B cell (primary cell): ENCODE measurements around the gene SOX6. TPM values are rescaled to one million over a fixed set of nuclear protein-coding genes. Genes with fewer than 3 reads are reported as not detected.

Source experiments
- ATAC-seq: fragments of 200-7000 bp; cut with Tn5 transposase; one replicate; pipeline ENCODE4 v1.10.0; 2021; ENCODE audit warnings: low read depth, mild to moderate bottlenecking, moderate number of reproducible peaks, moderate library complexity
- CTCF ChIA-PET: fragments of 350-600 bp; sonication (Branson Sonifier 250); formaldehyde crosslinking; loops from one replicate; lab custom pipeline; 2021; ENCODE audit warnings: antibody characterized with exemption, inconsistent platforms; lab: Charles Lee
- POLR2A ChIA-PET: fragments of 350-600 bp; sonication (Branson Sonifier 250); formaldehyde crosslinking; loops from one replicate; lab custom pipeline; 2021; ENCODE audit warnings: antibody characterized with exemption; lab: Charles Lee
- DNase-seq: peaks from one replicate; pipeline ENCODE4 v3.0.0; 2013
- H2AFZ ChIP-seq: 2 replicates; pipeline ENCODE4 v1.6.1; 2012; ENCODE audit warnings: mild to moderate bottlenecking, low read depth, low read length; ENCODE audit not compliant: insufficient read depth, poor library complexity, severe bottlenecking
- H3K27ac ChIP-seq, 2 donors: 1 replicate in 1 of 2; 2 replicates in 1 of 2; pipeline ENCODE4 v1.5.1; 2012 to 2013; ENCODE audit warnings: low read length in 2 of 2, mild to moderate bottlenecking in 2 of 2, moderate library complexity in 1 of 2
- H3K27me3 ChIP-seq, 4 experiments: fragments of 200-600 bp in 1 of 4; sonication (generic) in 1 of 4; replicated peaks in 1 of 4; 1 replicate in 2 of 4; 2 replicates in 2 of 4; pipeline versions ENCODE4 v1.6.1 to v1.7.0; 2013 to 2016; ENCODE audit warnings: low read length in 3 of 4, mild to moderate bottlenecking in 2 of 4, mixed read lengths in 1 of 4, moderate library complexity in 1 of 4; ENCODE audit not compliant: insufficient read depth in 4 of 4, control insufficient read depth in 3 of 4; ENCODE audit errors: control extremely low read depth in 1 of 4
- H3K36me3 ChIP-seq, 2 experiments: replicated peaks in 1 of 2; 1 replicate in 1 of 2; 2 replicates in 1 of 2; pipeline versions ENCODE4 v1.6.1 to v1.7.1; 2013; ENCODE audit warnings: low read length in 1 of 2; ENCODE audit not compliant: insufficient read depth in 2 of 2, control insufficient read depth in 1 of 2; ENCODE audit errors: control extremely low read depth in 1 of 2, extremely low read depth in 1 of 2
- H3K4me1 ChIP-seq, 2 donors: fragments of 200-600 bp in 1 of 2; sonication (generic) in 1 of 2; 1 replicate in 1 of 2; 2 replicates in 1 of 2; pipeline versions ENCODE4 v1.5.1 to v1.6.1; 2013 to 2017; ENCODE audit warnings: low read length in 2 of 2; ENCODE audit not compliant: control insufficient read depth in 2 of 2, insufficient read depth in 2 of 2
- H3K4me2 ChIP-seq: replicated peaks from 2 replicates; pipeline ENCODE3; 2012; ENCODE audit warnings: mild to moderate bottlenecking, low read depth, low read length; ENCODE audit not compliant: poor library complexity, severe bottlenecking
- H3K4me3 ChIP-seq, 5 experiments: fragments of 200-600 bp in 1 of 5; sonication (generic) in 1 of 5; 1 replicate in 3 of 5; 2 replicates in 2 of 5; pipeline versions ENCODE4 v1.5.1 to v1.7.0; 2011 to 2016; ENCODE audit warnings: low read length in 4 of 5, mild to moderate bottlenecking in 4 of 5, low read depth in 2 of 5, control low read depth in 1 of 5, moderate library complexity in 1 of 5; ENCODE audit not compliant: insufficient read depth in 1 of 5; ENCODE audit errors: control extremely low read depth in 1 of 5, extremely low read depth in 1 of 5
- H3K79me2 ChIP-seq: fragments of 200-600 bp; sonication (generic); one replicate; pipeline ENCODE4 v1.6.0; 2016; ENCODE audit warnings: low read length; ENCODE audit not compliant: control insufficient read depth, insufficient read depth
- H3K9ac ChIP-seq: fragments of 200-600 bp; sonication (generic); 2 replicates; pipeline ENCODE4 v1.6.1; 2017; ENCODE audit warnings: mild to moderate bottlenecking, low read length, moderate library complexity
- H3K9me3 ChIP-seq, 3 donors: one replicate each; pipeline versions ENCODE4 v1.6.1 to v1.7.1; 2013; ENCODE audit warnings: low read length in 2 of 3; ENCODE audit not compliant: control insufficient read depth in 2 of 3, insufficient read depth in 1 of 3; ENCODE audit errors: control extremely low read depth in 1 of 3
- H4K20me1 ChIP-seq: 2 replicates; pipeline ENCODE4 v1.6.0; 2012; ENCODE audit warnings: mild to moderate bottlenecking, low read length; ENCODE audit not compliant: insufficient read depth, control insufficient read depth, poor library complexity, severe bottlenecking
- H3K27ac Mint-ChIP-seq: one replicate; pipeline ENCODE4 v1.8.0; 2021; ENCODE audit warnings: mixed read lengths
- H3K27me3 Mint-ChIP-seq: one replicate; pipeline ENCODE4 v1.8.0; 2021; ENCODE audit warnings: mixed read lengths
- H3K4me1 Mint-ChIP-seq: one replicate; pipeline ENCODE4 v1.8.0; 2021; ENCODE audit warnings: mixed read lengths
- H3K4me3 Mint-ChIP-seq: one replicate; pipeline ENCODE4 v1.8.0; 2021; ENCODE audit warnings: mixed read lengths
- H3K9me3 Mint-ChIP-seq: one replicate; pipeline ENCODE4 v1.8.0; 2022; ENCODE audit warnings: mixed read lengths; ENCODE audit not compliant: insufficient read depth
- EZH2 ChIP-seq: IDR thresholded peaks from 2 replicates; pipeline ENCODE4 v1.6.1; 2012; ENCODE audit warnings: borderline replicate concordance, low read depth, mild to moderate bottlenecking, moderate library complexity, low read length; ENCODE audit not compliant: insufficient read depth, poor library complexity, severe bottlenecking
- WGBS: methylation state at CpG from one replicate; pipeline ENCODE4 v1.1.5; 2013; ENCODE audit warnings: missing lambda C conversion rate; ENCODE audit not compliant: insufficient coverage; 5-methylcytosine and 5-hydroxymethylcytosine counted together
- intact Hi-C: fragments of 100-400 bp; cut with micrococcal nuclease; formaldehyde crosslinking; loops from one replicate; pipeline ENCODE4 v1.10.0; 2022
- polyA plus RNA-seq: library from polyadenylated mRNA; depleted of rRNA; stranded (reverse); fragments of >200 nt; gene quantifications from 2 replicates; pipeline ENCODE4 v1.2.3, GENCODE V29; 2012
- total RNA-seq, 2 donors: library from RNA; stranded (reverse); fragments of 120-200 nt in 1 of 2; gene quantifications; 1 replicate in 1 of 2; 2 replicates in 1 of 2; pipeline versions ENCODE4 v1.2.3 to v1.2.4, GENCODE V29; 2013 to 2022
- TF ChIP-seq, protein P1 (sequence below): fragments of 200-600 bp; IDR thresholded peaks from one replicate; pipeline ENCODE4 v1.8.0; 2022; ENCODE audit warnings: antibody characterized with exemption, mild to moderate bottlenecking

SOX6 gene
- total and polyA plus RNA-seq, 2 donors (not counting 1 experiment from before 2014, with no cell fraction given): not detected

DNA sequence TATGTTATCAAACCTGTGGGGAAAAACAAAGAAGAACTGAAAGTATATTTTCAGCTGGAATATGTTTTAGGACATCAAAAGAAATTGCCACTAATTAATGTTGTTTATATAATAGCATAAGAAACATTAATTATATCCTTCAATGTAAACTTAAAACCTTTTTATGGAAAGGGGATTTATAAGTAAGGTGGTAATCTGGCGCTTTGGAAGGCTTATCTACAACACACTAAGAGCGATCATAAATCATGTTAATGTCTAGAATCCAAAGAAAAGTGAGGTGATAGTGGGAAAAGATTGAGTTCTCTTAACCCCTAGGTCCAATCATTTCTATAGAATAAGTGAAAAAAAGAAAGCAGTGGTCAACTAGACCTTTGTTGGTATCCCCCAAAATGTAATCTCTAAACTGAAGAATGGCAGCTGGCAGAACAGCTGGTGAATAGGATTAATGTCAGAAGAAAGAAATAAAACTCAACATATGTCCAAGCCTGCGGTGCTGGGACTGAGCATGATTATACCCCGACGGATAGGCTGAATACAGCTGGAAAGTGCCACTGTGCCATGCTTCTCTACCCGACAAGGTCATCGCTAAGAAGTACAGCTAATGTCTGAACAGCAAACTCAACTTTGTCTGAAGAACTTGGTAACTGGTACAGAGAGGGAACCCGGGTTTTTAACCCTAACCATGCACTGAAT lies 64.0 kb downstream of the SOX6 start:
- no peak overlapping the region for H3K4me3 ChIP-seq
- no peaks in the 10 kb centered on the region for H3K36me3 ChIP-seq
- H3K27ac ChIP-seq: no peak overlapping the region
- WGBS: 91% methylated on average over 4 of the region's 8 CpGs
- H3K4me1 ChIP-seq: no peaks in the 10 kb centered on the region
- no peaks in the 10 kb centered on the region for H3K79me2 ChIP-seq
- no peak overlapping the region for H3K9ac ChIP-seq
- TF ChIP-seq EZH2: no peak
- TF ChIP-seq, protein P1, sequence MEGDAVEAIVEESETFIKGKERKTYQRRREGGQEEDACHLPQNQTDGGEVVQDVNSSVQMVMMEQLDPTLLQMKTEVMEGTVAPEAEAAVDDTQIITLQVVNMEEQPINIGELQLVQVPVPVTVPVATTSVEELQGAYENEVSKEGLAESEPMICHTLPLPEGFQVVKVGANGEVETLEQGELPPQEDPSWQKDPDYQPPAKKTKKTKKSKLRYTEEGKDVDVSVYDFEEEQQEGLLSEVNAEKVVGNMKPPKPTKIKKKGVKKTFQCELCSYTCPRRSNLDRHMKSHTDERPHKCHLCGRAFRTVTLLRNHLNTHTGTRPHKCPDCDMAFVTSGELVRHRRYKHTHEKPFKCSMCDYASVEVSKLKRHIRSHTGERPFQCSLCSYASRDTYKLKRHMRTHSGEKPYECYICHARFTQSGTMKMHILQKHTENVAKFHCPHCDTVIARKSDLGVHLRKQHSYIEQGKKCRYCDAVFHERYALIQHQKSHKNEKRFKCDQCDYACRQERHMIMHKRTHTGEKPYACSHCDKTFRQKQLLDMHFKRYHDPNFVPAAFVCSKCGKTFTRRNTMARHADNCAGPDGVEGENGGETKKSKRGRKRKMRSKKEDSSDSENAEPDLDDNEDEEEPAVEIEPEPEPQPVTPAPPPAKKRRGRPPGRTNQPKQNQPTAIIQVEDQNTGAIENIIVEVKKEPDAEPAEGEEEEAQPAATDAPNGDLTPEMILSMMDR: no peak
- CTCF ChIA-PET: no interaction called here
- intact Hi-C loops: no loop called here
- peaks cover 0 to 1% (median 0%) of the 10 kb centered on the region in 3 donors for H3K9me3 ChIP-seq
- H3K4me2 ChIP-seq: no peak overlapping the region
- H3K27me3 ChIP-seq: no peaks in the 10 kb centered on the region
- Mint-ChIP-seq H3K4me1 (no peaks in the 10 kb centered on the region), H3K27ac (no peak overlapping the region), H3K27me3 (no peaks in the 10 kb centered on the region), H3K4me3 (no peak overlapping the region), H3K9me3 (no peaks in the 10 kb centered on the region)
- POLR2A ChIA-PET: no interaction called here
- ATAC-seq: no peak
- H2AFZ ChIP-seq: no peak overlapping the region
- DNase-seq: no peak
- H4K20me1 ChIP-seq: no peaks in the 10 kb centered on the region

DNA sequence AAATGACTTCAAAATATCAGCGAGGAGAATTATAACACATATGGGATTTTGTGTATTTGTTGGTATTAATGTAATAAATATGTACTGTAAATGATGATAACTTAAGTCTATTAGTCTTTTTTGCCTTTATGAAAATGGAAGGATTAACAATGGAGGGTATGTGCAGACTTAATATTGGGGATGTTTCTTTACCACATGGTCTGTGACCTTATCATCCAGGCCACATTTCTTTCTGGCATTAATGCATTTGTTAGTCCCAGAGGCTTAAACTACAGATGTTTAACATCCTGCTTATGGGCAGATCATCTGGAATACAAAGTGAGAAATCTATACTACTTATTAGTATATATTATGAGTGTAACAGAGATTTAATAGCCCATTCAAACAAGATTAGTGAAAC lies 64.6 kb downstream of the SOX6 start:
- Histone ChIP-seq H3K4me3 (no peak overlapping the region), H3K27me3 (no peaks in the 10 kb centered on the region), H3K36me3 (no peaks in the 10 kb centered on the region), H3K9ac (no peak overlapping the region), H3K4me2 (no peak overlapping the region), H3K79me2 (no peaks in the 10 kb centered on the region), H4K20me1 (no peaks in the 10 kb centered on the region), H3K27ac (no peak overlapping the region), H3K9me3 (peaks cover 0 to 1% (median 0%) of the 10 kb centered on the region in 3 donors), H3K4me1 (no peaks in the 10 kb centered on the region), H2AFZ (no peak overlapping the region)
- H3K27ac Mint-ChIP-seq: no peak overlapping the region
- ChIA-PET POLR2A (no interaction called here), CTCF (no interaction called here)
- no peak overlapping the region for H3K4me3 Mint-ChIP-seq
- intact Hi-C loops: no loop called here
- no peak for ATAC-seq
- no peak for DNase-seq
- no CpG with 5 or more reads among the region's 1 CpG for WGBS
- H3K27me3 Mint-ChIP-seq: no peaks in the 10 kb centered on the region
- no peaks in the 10 kb centered on the region for H3K4me1 Mint-ChIP-seq
- TF ChIP-seq EZH2: no peak
- TF ChIP-seq, protein P1: no peak
- no peaks in the 10 kb centered on the region for H3K9me3 Mint-ChIP-seq
